ENCODE measurements around the gene NRN1. TPM values are rescaled to one million over a fixed set of nuclear protein-coding genes. Genes with fewer than 3 reads are reported as not detected.

Gene NRN1
- total RNA-seq (25.6 and 26.2 TPM in 2 replicates), polyA plus RNA-seq (10.9 and 12.8 TPM in 2 replicates), polyA minus RNA-seq (5.3 and 7.2 TPM in 2 replicates), Bru-seq, nascent RNA (percentile 55 among the genes with signal in this experiment), BruChase-seq, experiment 1, labeled RNA remaining after a 6-hour chase (percentile 86 among the genes with signal in this experiment), BruChase-seq, experiment 2, labeled RNA remaining after a 2-hour chase (percentile 75 among the genes with signal in this experiment)
- 12.4 and 16.6 TPM in 2 replicates for polyA plus RNA-seq (2011; cell fraction: cytosol; rRNA removed)
- polyA plus RNA-seq (2011; cell fraction: nucleus; rRNA removed) = 17.9 and 20.3 TPM in 2 replicates
- 22.7 and 26.1 TPM in 2 replicates for polyA plus RNA-seq (2012)
- polyA minus RNA-seq (2011; cell fraction: cytosol; rRNA and poly(A)+ RNA removed) = not detected
- 2.4 and 3.6 TPM in 2 replicates for polyA minus RNA-seq (2011; cell fraction: nucleus; rRNA and poly(A)+ RNA removed)
- long read RNA-seq, transcript NRN1-201 (3 exons, 1,624 nt) = major isoform, 11 of 79 reads
- long read RNA-seq, partial matches to known transcripts = 9 of 79 reads
- long read RNA-seq, other reads (novel, unspliced or antisense) = 55 of 79 reads

GRCh38 chr6:6006428-6007365 is at the start of gene NRN1:
TSS of gene NRN1 (minus strand) at chr6:6006925. CDS start at chr6:6006749, 176 bp downstream.
- Histone ChIP-seq H3K27me3 (ENCODE audit: control insufficient read depth in 2 of 2, insufficient read depth in 2 of 2, low read length in 2 of 2) (peaks cover 36 to 68% of the 10 kb centered on the region in 2 experiments), H3K36me3 (ENCODE audit: control insufficient read depth in 2 of 2, extremely low read depth in 1 of 2, insufficient read depth in 2 of 2, low read length in 2 of 2) (no peaks in the 10 kb centered on the region), H3K9me1 (replicated peaks; ENCODE audit: control insufficient read depth, extremely low read depth, insufficient read depth, low read length) (no peaks in the 10 kb centered on the region), H3K79me2 (ENCODE audit: control insufficient read depth, insufficient read depth, low read length) (no peaks in the 10 kb centered on the region), H2AFZ (ENCODE audit: low read depth, low read length) (peak within 1 kb of the TSS; percentile 78), H3K27ac (ENCODE audit: insufficient read depth, low read depth, low read length) (no peak within 1 kb of the TSS), H4K20me1 (replicated peaks; ENCODE audit: control insufficient read depth, extremely low read depth, insufficient read depth, low read length) (no peaks in the 10 kb centered on the region), H3K9ac (replicated peaks; ENCODE audit: extremely low read depth, insufficient read depth, low read length) (peak within 1 kb of the TSS; percentile 48), H3K9me3 (replicated peaks; ENCODE audit: control insufficient read depth, insufficient read depth, low read length) (no peaks in the 10 kb centered on the region), H3K4me1 (ENCODE audit: control insufficient read depth, extremely low read depth, insufficient read depth, low read length) (peaks cover 25% of the 10 kb centered on the region), H3K4me3 (replicated peaks in 1 of 3; ENCODE audit: insufficient read depth in 1 of 3, low read depth in 1 of 3, low read length in 3 of 3) (peak within 1 kb of the TSS; percentile 54 to 86 (median 67)), H3K4me2 (ENCODE audit: insufficient read depth, low read length) (peak within 1 kb of the TSS; percentile 67)
- ChIA-PET CTCF (interaction anchor here (0.7 to 3.9 kb wide), 6 partner anchors 8 to 584 kb away, joined by 3 to 10 read pairs (median 5); no protein-coding TSS in a partner anchor), POLR2A (no interaction called here)
- BruUV-seq (replicated peaks) = TSS peak; percentile 8
- DNase-seq (ENCODE audit: low read depth, low spot score) = peak; percentile 41
- FAIRE-seq = peak; percentile 59
- intact Hi-C loops (cut with micrococcal nuclease) (loop anchor here (5.0 kb wide), 2 partner anchors 541 to 1306 kb away; partner anchors contain the start of gene SSR1), dilution Hi-C loops (cut with MboI; ENCODE audit: extremely low pct_ligation_motif_present, low sequenced_read_pairs) (no loop called here)
- TF ChIP-seq EZH2 (IDR thresholded peaks at IDR 0.05; ENCODE audit: borderline replicate concordance, low read depth, low read length, severe bottlenecking) = peak; percentile 79
- TF ChIP-seq FOS (IDR thresholded peaks at IDR 0.05; ENCODE audit: borderline replicate concordance, insufficient read depth, low read length) = no peak

- FAIRE-seq = no peak
Measured at GRCh38 chr6:6052216-6052615, 45.5 kb upstream of the NRN1 start.

More at GRCh38 chr6:6052216-6052615, 45.5 kb upstream of the NRN1 start:
- no TSS peak for BruUV-seq (replicated peaks)
- no peak overlapping the region for H2AFZ ChIP-seq (ENCODE audit: low read depth, low read length)
- no peaks in the 10 kb centered on the region for H3K9me3 ChIP-seq (replicated peaks; ENCODE audit: control insufficient read depth, insufficient read depth, low read length)
- H4K20me1 ChIP-seq (replicated peaks; ENCODE audit: control insufficient read depth, extremely low read depth, insufficient read depth, low read length) = no peaks in the 10 kb centered on the region
- H3K27me3 ChIP-seq (ENCODE audit: control insufficient read depth in 2 of 2, insufficient read depth in 2 of 2, low read length in 2 of 2) = no peaks in the 10 kb centered on the region
- no peak overlapping the region for H3K4me2 ChIP-seq (ENCODE audit: insufficient read depth, low read length)
- no peaks in the 10 kb centered on the region for H3K36me3 ChIP-seq (ENCODE audit: control insufficient read depth in 2 of 2, extremely low read depth in 1 of 2, insufficient read depth in 2 of 2, low read length in 2 of 2)
- TF ChIP-seq CTCF (IDR thresholded peaks at IDR 0.05; ENCODE audit: extremely low read depth in 1 of 2, insufficient read depth in 1 of 2, low read depth in 1 of 2, low read length in 2 of 2) = no peak
- no peak for TF ChIP-seq FOS (IDR thresholded peaks at IDR 0.05; ENCODE audit: borderline replicate concordance, insufficient read depth, low read length)
- no peak for TF ChIP-seq POLR2AphosphoS5 (IDR thresholded peaks at IDR 0.05; ENCODE audit: insufficient read depth, low read depth, low read length)
- TF ChIP-seq MAX (IDR thresholded peaks at IDR 0.05; ENCODE audit: insufficient read depth, insufficient read length) = no peak
- TF ChIP-seq EZH2 (IDR thresholded peaks at IDR 0.05; ENCODE audit: borderline replicate concordance, low read depth, low read length, severe bottlenecking) = no peak
- no peak for TF ChIP-seq GATA2 (IDR thresholded peaks at IDR 0.05; ENCODE audit: insufficient read depth, insufficient read length, low read depth, low read length)
- TF ChIP-seq MYC (IDR thresholded peaks at IDR 0.05; ENCODE audit: low read depth, low read length) = no peak
- TF ChIP-seq POLR2A (IDR thresholded peaks at IDR 0.05; ENCODE audit: low read depth, low read length) = no peak
- TF ChIP-seq JUN (IDR thresholded peaks at IDR 0.05; ENCODE audit: borderline replicate concordance, insufficient read depth, insufficient read length, low read depth) = no peak
- no peaks in the 10 kb centered on the region for H3K9me1 ChIP-seq (replicated peaks; ENCODE audit: control insufficient read depth, extremely low read depth, insufficient read depth, low read length)
- no peak overlapping the region for H3K4me3 ChIP-seq (replicated peaks in 1 of 3; ENCODE audit: insufficient read depth in 1 of 3, low read depth in 1 of 3, low read length in 3 of 3)
- H3K79me2 ChIP-seq (ENCODE audit: control insufficient read depth, insufficient read depth, low read length) = no peaks in the 10 kb centered on the region
- POLR2A ChIA-PET = no interaction called here
- no peak for DNase-seq (ENCODE audit: low read depth, low spot score)
- dilution Hi-C loops (cut with MboI; ENCODE audit: extremely low pct_ligation_motif_present, low sequenced_read_pairs) = no loop called here
- intact Hi-C loops (cut with micrococcal nuclease) = no loop called here
- H3K9ac ChIP-seq (replicated peaks; ENCODE audit: extremely low read depth, insufficient read depth, low read length) = no peak overlapping the region
- H3K27ac ChIP-seq (ENCODE audit: insufficient read depth, low read depth, low read length) = no peak overlapping the region
- CTCF ChIA-PET = no interaction called here
- H3K4me1 ChIP-seq (ENCODE audit: control insufficient read depth, extremely low read depth, insufficient read depth, low read length) = no peaks in the 10 kb centered on the region

Data from endothelial cell of umbilical vein (primary cell).